Neural progenitor cell (in vitro differentiated cells): Measurements from ENCODE around the gene RAB3GAP2. TPM values are rescaled to one million over a fixed set of nuclear protein-coding genes. Genes with fewer than 3 reads are reported as not detected.

ENCODE experiments used
- DNase-seq: peaks from one replicate; pipeline ENCODE4 v3.0.0-alpha.2; 2016; ENCODE audit warnings: low spot score
- H2AFZ ChIP-seq: fragments of 200-600 bp; sonication (generic); replicated peaks from 2 replicates; pipeline ENCODE4 v1.6.1; 2016; ENCODE audit warnings: antibody characterized with exemption
- H3F3A ChIP-seq: fragments of 200-600 bp; sonication (generic); 2 replicates; pipeline ENCODE4 v1.6.1; 2016; ENCODE audit warnings: antibody characterized with exemption, low read depth
- H3K27ac ChIP-seq: fragments of 200-600 bp; sonication (generic); 2 replicates; pipeline ENCODE4 v1.5.1; 2016; ENCODE audit warnings: mild to moderate bottlenecking
- H3K27me3 ChIP-seq: fragments of 200-600 bp; sonication (generic); 2 replicates; pipeline ENCODE4 v1.6.1; 2016; ENCODE audit warnings: mild to moderate bottlenecking, moderate library complexity
- H3K36me3 ChIP-seq: fragments of 200-600 bp; sonication (generic); 2 replicates; pipeline ENCODE4 v1.5.1; 2016
- H3K4me1 ChIP-seq: fragments of 200-600 bp; sonication (generic); 2 replicates; pipeline ENCODE4 v1.6.1; 2016; ENCODE audit warnings: mixed run types
- H3K4me2 ChIP-seq: fragments of 200-600 bp; sonication (generic); 2 replicates; pipeline ENCODE4 v1.6.1; 2016
- H3K4me3 ChIP-seq: fragments of 200-600 bp; sonication (generic); 2 replicates; pipeline ENCODE4 v1.5.1; 2016
- H3K79me2 ChIP-seq: fragments of 200-600 bp; sonication (generic); 2 replicates; pipeline ENCODE4 v1.6.1; 2016; ENCODE audit warnings: low read depth
- H3K9ac ChIP-seq: fragments of 200-600 bp; sonication (generic); 2 replicates; pipeline ENCODE4 v1.6.1; 2016
- H3K9me3 ChIP-seq: fragments of 200-600 bp; sonication (generic); 2 replicates; pipeline ENCODE4 v1.5.1; 2016; ENCODE audit warnings: low read depth
- H4K20me1 ChIP-seq: fragments of 200-600 bp; sonication (generic); 2 replicates; pipeline ENCODE4 v1.6.1; 2016; ENCODE audit warnings: low read depth
- H3K27ac Mint-ChIP-seq: 3 replicates; pipeline ENCODE4 v1.8.0; 2021; ENCODE audit warnings: mixed read lengths
- H3K27me3 Mint-ChIP-seq: 2 replicates; pipeline ENCODE4 v1.8.0; 2022; ENCODE audit warnings: low read depth, mild to moderate bottlenecking, inconsistent platforms, moderate library complexity, mixed read lengths; ENCODE audit not compliant: insufficient read depth
- H3K36me3 Mint-ChIP-seq: 3 replicates; pipeline ENCODE4 v1.8.0; 2021; ENCODE audit warnings: mixed read lengths
- H3K4me1 Mint-ChIP-seq: 3 replicates; pipeline ENCODE4 v1.8.0; 2021; ENCODE audit warnings: mixed read lengths
- H3K4me3 Mint-ChIP-seq: 3 replicates; pipeline ENCODE4 v1.8.0; 2021; ENCODE audit warnings: mild to moderate bottlenecking, moderate library complexity, mixed read lengths
- H3K9me3 Mint-ChIP-seq: 3 replicates; pipeline ENCODE4 v1.8.0; 2020; ENCODE audit warnings: mixed read lengths
- CTCF ChIP-seq: fragments of 200-600 bp; sonication (generic); IDR thresholded peaks from 2 replicates; pipeline ENCODE4 v1.5.1; 2017; ENCODE audit warnings: antibody characterized with exemption, mild to moderate bottlenecking
- EZH2 ChIP-seq: fragments of 200-600 bp; sonication (generic); IDR thresholded peaks from 2 replicates; pipeline ENCODE4 v1.6.1; 2017; ENCODE audit warnings: antibody characterized with exemption, mild to moderate bottlenecking, moderate library complexity
- EZH2phosphoT487 ChIP-seq: fragments of 200-600 bp; sonication (generic); IDR thresholded peaks from 2 replicates; pipeline ENCODE4 v1.6.1; 2017; ENCODE audit warnings: antibody characterized with exemption
- total RNA-seq: library from RNA; depleted of rRNA; stranded (reverse); fragments of >200 nt; gene quantifications from 2 replicates; pipeline ENCODE4 v1.2.3, GENCODE V29; 2015; ENCODE audit warnings: low replicate concordance

Gene RAB3GAP2
- total RNA-seq, 1 donor from 2014 or later, result 36.4 TPM

GRCh38 chr1:220144051-220144450 is 128.2 kb downstream of the RAB3GAP2 start:
- Histone ChIP-seq H3K27me3 (no peaks in the 10 kb centered on the region), H3K79me2 (no peaks in the 10 kb centered on the region), H3K9me3 (no peaks in the 10 kb centered on the region), H3K4me2 (no peak overlapping the region), H4K20me1 (no peaks in the 10 kb centered on the region), H3K4me3 (no peak overlapping the region), H3K9ac (no peak overlapping the region), H3K36me3 (peaks cover 10% of the 10 kb centered on the region), H2AFZ (no peak overlapping the region), H3K4me1 (no peaks in the 10 kb centered on the region), H3F3A (peaks cover 15% of the 10 kb centered on the region), H3K27ac (no peak overlapping the region)
- H3K27ac Mint-ChIP-seq, result no peak overlapping the region
- no peak for DNase-seq
- no peaks in the 10 kb centered on the region for H3K9me3 Mint-ChIP-seq
- TF ChIP-seq EZH2 (no peak), CTCF (no peak), EZH2phosphoT487 (no peak)
- H3K4me3 Mint-ChIP-seq, result no peak overlapping the region
- no peaks in the 10 kb centered on the region for H3K27me3 Mint-ChIP-seq
- peaks cover 40% of the 10 kb centered on the region for H3K36me3 Mint-ChIP-seq
- H3K4me1 Mint-ChIP-seq, result no peaks in the 10 kb centered on the region

GRCh38 chr1:220139966-220140365 is 132.3 kb downstream of the RAB3GAP2 start:
- Histone ChIP-seq H4K20me1 (no peaks in the 10 kb centered on the region), H3K4me3 (no peak overlapping the region), H3K4me1 (peaks cover 8% of the 10 kb centered on the region), H3K9me3 (no peaks in the 10 kb centered on the region), H3K9ac (no peak overlapping the region), H3K4me2 (no peak overlapping the region), H3K36me3 (peaks cover 15% of the 10 kb centered on the region), H3K27me3 (no peaks in the 10 kb centered on the region), H3K79me2 (no peaks in the 10 kb centered on the region), H2AFZ (no peak overlapping the region), H3F3A (no peaks in the 10 kb centered on the region), H3K27ac (no peak overlapping the region)
- TF ChIP-seq EZH2phosphoT487 (no peak), EZH2 (no peak), CTCF (no peak)
- Mint-ChIP-seq H3K36me3 (peaks cover 34% of the 10 kb centered on the region), H3K27ac (no peak overlapping the region), H3K4me1 (no peaks in the 10 kb centered on the region), H3K27me3 (no peaks in the 10 kb centered on the region), H3K9me3 (no peaks in the 10 kb centered on the region), H3K4me3 (no peak overlapping the region)
- DNase-seq, result no peak

- no peak overlapping the region for H3K4me3 Mint-ChIP-seq
- peak overlapping the region; percentile 7 for H3K27ac Mint-ChIP-seq
- Histone ChIP-seq H3K9me3 (no peaks in the 10 kb centered on the region), H3K79me2 (no peaks in the 10 kb centered on the region), H3K36me3 (peaks cover 15% of the 10 kb centered on the region), H3F3A (no peaks in the 10 kb centered on the region), H3K9ac (peak overlapping the region; percentile 10), H3K4me2 (no peak overlapping the region), H3K27ac (peak overlapping the region; percentile 29), H2AFZ (no peak overlapping the region), H3K4me1 (peaks cover 8% of the 10 kb centered on the region), H3K4me3 (no peak overlapping the region), H3K27me3 (no peaks in the 10 kb centered on the region), H4K20me1 (no peaks in the 10 kb centered on the region)
- no peaks in the 10 kb centered on the region for H3K4me1 Mint-ChIP-seq
- H3K36me3 Mint-ChIP-seq, result peaks cover 41% of the 10 kb centered on the region
- no peaks in the 10 kb centered on the region for H3K27me3 Mint-ChIP-seq
- DNase-seq, result peak; percentile 8
- H3K9me3 Mint-ChIP-seq, result no peaks in the 10 kb centered on the region
- TF ChIP-seq CTCF, result no peak
- no peak for TF ChIP-seq EZH2
- TF ChIP-seq EZH2phosphoT487, result no peak
Measured at GRCh38 chr1:220137019-220137786, 135.1 kb downstream of the RAB3GAP2 start.
